Subcutaneous abdominal adipose tissue (tissue), 5 donors: Measurements from ENCODE around the gene LIMA1.
"Not testable (repeated sequence)": the region's sequence is repeated elsewhere in the genome, so short reads cannot be mapped to it uniquely, and the experiment has no call there.

Experiments used
- H3K27ac ChIP-seq: one replicate; pipeline ENCODE4 v1.7.0; 2013; ENCODE audit warnings: low read depth, mild to moderate bottlenecking, inconsistent platforms, low read length, moderate library complexity
- H3K27me3 ChIP-seq, 5 donors: one replicate each; pipeline ENCODE4 v1.7.0; 2013; ENCODE audit warnings: low read length in 5 of 5, inconsistent platforms in 1 of 5; ENCODE audit not compliant: control insufficient read depth in 5 of 5, insufficient read depth in 4 of 5
- H3K36me3 ChIP-seq, 5 donors: one replicate each; pipeline ENCODE4 v1.7.0; 2013; ENCODE audit warnings: low read length in 5 of 5; ENCODE audit not compliant: control insufficient read depth in 5 of 5, insufficient read depth in 5 of 5
- H3K4me1 ChIP-seq, 5 donors: one replicate each; pipeline ENCODE4 v1.7.0; 2013; ENCODE audit warnings: low read length in 5 of 5, mild to moderate bottlenecking in 3 of 5, moderate library complexity in 1 of 5; ENCODE audit not compliant: control insufficient read depth in 5 of 5, insufficient read depth in 5 of 5
- H3K4me3 ChIP-seq, 5 donors: one replicate each; pipeline ENCODE4 v1.7.0; 2013; ENCODE audit warnings: low read length in 5 of 5, low read depth in 1 of 5
- H3K9ac ChIP-seq, 5 donors: one replicate each; pipeline ENCODE4 v1.7.0; 2013; ENCODE audit warnings: low read length in 5 of 5, mild to moderate bottlenecking in 4 of 5, moderate library complexity in 3 of 5
- H3K9me3 ChIP-seq, 5 donors: one replicate each; pipeline ENCODE4 v1.7.0; 2013; ENCODE audit warnings: low read length in 5 of 5; ENCODE audit not compliant: control insufficient read depth in 5 of 5
- donor health status: healthy.
- donor health status: healthy.
- donor health status: healthy.
- donor health status: healthy.
- donor health status: healthy.

LIMA1 gene

DNA sequence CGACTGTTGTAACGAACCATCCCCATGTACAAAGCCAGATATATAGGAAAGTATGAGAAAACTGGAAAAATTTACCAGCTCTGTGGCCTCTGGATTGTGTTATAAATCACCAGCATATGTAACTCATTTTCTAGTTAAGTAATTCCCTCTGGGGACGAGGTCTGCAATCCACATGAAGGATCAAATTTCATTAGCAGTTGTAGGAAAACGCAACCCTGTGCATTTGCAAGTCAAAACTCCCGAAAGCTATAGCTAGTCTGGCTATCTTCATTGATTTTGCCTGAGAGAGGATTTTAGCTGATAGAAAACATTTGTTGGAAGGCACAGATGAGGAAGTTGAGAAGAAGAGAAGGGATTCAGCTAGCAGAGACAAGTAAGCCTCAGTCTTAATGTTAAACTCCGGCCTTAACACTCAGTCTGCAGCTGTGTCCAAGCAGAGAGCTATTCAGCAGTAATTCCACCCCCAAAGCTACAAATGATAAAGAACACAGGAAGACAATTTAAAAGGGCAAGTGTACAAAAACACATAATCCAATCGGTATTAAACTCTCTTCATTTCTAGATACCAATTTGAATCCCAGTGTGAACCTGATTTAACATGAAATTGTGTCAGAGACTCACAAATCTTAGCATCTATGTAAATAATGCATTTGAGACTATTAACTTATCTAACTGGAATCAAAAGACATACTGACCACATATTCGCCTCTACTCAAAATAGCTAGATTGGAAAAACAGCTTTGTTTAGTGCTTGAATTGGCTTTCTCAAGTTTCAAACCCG, 61.9 kb downstream of the LIMA1 start:
- H3K4me1 ChIP-seq, result peaks cover 2 to 35% (median 35%) of the 10 kb centered on the region in 5 donors
- H3K36me3 ChIP-seq, result peaks cover 0 to 7% (median 3%) of the 10 kb centered on the region in 5 donors
- peak overlapping the region; percentile 89 for H3K27ac ChIP-seq
- H3K9me3 ChIP-seq, result no peaks in the 10 kb centered on the region
- H3K27me3 ChIP-seq, result no peaks in the 10 kb centered on the region
- peak overlapping the region; percentile 84 to 97 (median 92) for H3K9ac ChIP-seq
- H3K4me3 ChIP-seq, result peak overlapping the region; percentile 64 to 99 (median 86)

GRCh38 chr12:50220363-50220995, 62.8 kb downstream of the LIMA1 start:
- no peaks in the 10 kb centered on the region for H3K9me3 ChIP-seq
- H3K9ac ChIP-seq, result peak overlapping the region; percentile 84 to 97 (median 92)
- H3K4me3 ChIP-seq, result peak overlapping the region; percentile 64 to 99 (median 86)
- H3K4me1 ChIP-seq, result peaks cover 2 to 39% (median 38%) of the 10 kb centered on the region in 5 donors
- peaks cover 0 to 9% (median 3%) of the 10 kb centered on the region in 5 donors for H3K36me3 ChIP-seq
- peak overlapping the region; percentile 89 for H3K27ac ChIP-seq
- no peaks in the 10 kb centered on the region for H3K27me3 ChIP-seq

DNA sequence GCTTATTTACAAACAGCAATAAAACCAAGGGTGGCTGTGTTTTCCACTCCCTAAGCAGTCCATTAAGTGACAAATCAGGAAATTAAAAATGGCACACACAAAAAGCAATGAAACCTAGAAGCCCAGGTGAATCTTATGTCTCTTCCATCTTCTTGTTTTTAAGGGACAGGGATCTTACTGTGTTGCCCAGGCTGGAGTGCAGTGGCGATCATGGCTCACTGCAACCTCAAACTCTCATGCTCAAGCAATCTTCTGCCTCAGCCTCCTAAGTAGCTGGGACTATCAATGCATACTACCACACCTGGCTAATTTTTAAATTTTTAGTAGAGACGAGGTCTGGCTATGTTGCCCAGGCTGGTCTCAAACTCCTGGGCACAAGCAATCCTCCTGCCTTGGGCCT, 63.8 kb downstream of the LIMA1 start:
- peaks cover 0 to 9% (median 3%) of the 10 kb centered on the region in 5 donors for H3K36me3 ChIP-seq
- H3K4me1 ChIP-seq, result peaks cover 2 to 46% (median 44%) of the 10 kb centered on the region in 5 donors
- no peaks in the 10 kb centered on the region for H3K9me3 ChIP-seq
- peak overlapping the region; percentile 89 for H3K27ac ChIP-seq
- peak overlapping the region; percentile 64 to 99 (median 86) for H3K4me3 ChIP-seq
- H3K27me3 ChIP-seq, result no peaks in the 10 kb centered on the region
- H3K9ac ChIP-seq, result peak overlapping the region in 3 of 5 donors; percentile 84 to 97 (median 96)

GRCh38 chr12:50219001-50219400, 64.3 kb downstream of the LIMA1 start:
- Histone ChIP-seq H3K4me3 (peak overlapping the region in 4 of 5 donors; percentile 73 to 99 (median 92)), H3K9ac (peak overlapping the region in 1 of 5 donors; percentile 60), H3K4me1 (peaks cover 2 to 52% (median 49%) of the 10 kb centered on the region in 5 donors), H3K27ac (peak overlapping the region; percentile 89)
- not testable (repeated sequence) for H3K9me3 ChIP-seq, H3K36me3 ChIP-seq, H3K27me3 ChIP-seq

DNA sequence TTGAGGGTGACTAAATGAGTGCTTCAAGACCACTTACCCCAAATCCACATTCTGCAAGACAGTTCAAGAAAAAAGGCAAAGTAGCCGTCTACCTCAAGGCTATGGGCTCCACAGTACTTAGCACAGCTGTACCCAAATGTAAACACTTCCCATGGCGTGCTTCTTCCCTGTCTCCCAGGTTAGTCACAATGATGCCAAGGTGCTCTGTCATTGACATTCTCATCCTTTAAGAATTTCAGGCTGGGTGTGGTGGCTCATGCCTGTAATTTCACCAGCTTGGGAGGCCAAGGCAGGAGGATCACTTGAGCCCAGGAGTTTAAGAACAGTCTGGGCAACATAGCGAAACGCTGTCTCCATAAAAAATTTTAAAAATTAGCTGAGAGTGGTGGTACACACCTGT, 64.9 kb downstream of the LIMA1 start:
- Histone ChIP-seq H3K9me3 (no peaks in the 10 kb centered on the region), H3K27ac (peak overlapping the region; percentile 89), H3K27me3 (no peaks in the 10 kb centered on the region), H3K9ac (peak overlapping the region in 1 of 5 donors; percentile 60), H3K36me3 (peaks cover 0 to 9% (median 3%) of the 10 kb centered on the region in 5 donors), H3K4me3 (peak overlapping the region; percentile 6 to 99 (median 37)), H3K4me1 (peaks cover 2 to 58% (median 55%) of the 10 kb centered on the region in 5 donors)

DNA sequence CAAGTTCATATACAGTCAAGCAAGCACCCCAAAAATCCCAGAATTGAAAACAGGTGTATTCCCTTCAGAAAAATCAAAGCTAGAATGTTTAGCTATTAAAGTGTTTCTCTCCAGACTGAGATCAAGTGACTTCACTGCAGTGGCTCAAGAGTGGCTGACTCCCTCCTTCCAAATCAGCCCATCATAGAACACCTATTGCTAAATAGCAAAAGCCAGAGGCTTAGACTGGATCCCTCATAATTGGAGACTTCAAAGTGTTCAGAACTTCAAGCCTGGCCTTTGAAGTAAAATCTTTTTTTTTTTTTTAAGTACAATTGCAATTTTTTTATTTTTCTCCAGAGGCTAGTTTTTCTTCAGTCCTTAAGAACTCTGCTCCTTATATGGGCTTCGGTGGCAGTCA, 66.1 kb downstream of the LIMA1 start:
- H3K9me3 ChIP-seq, result no peaks in the 10 kb centered on the region
- H3K27ac ChIP-seq, result peak overlapping the region; percentile 62
- H3K9ac ChIP-seq, result no peak overlapping the region
- peaks cover 0 to 13% (median 3%) of the 10 kb centered on the region in 5 donors for H3K36me3 ChIP-seq
- no peaks in the 10 kb centered on the region for H3K27me3 ChIP-seq
- peaks cover 2 to 57% (median 49%) of the 10 kb centered on the region in 5 donors for H3K4me1 ChIP-seq
- H3K4me3 ChIP-seq, result peak overlapping the region in 3 of 5 donors; percentile 19 to 41 (median 40)

- no peak overlapping the region for H3K9ac ChIP-seq
- H3K27ac ChIP-seq, result peak overlapping the region; percentile 75
- no peaks in the 10 kb centered on the region for H3K9me3 ChIP-seq
- peaks cover 0 to 20% (median 3%) of the 10 kb centered on the region in 5 donors for H3K36me3 ChIP-seq
- H3K4me3 ChIP-seq, result no peak overlapping the region
- peaks cover 2 to 70% (median 54%) of the 10 kb centered on the region in 5 donors for H3K4me1 ChIP-seq
- no peaks in the 10 kb centered on the region for H3K27me3 ChIP-seq
Measured at GRCh38 chr12:50215033-50215432, 68.3 kb downstream of the LIMA1 start.

DNA sequence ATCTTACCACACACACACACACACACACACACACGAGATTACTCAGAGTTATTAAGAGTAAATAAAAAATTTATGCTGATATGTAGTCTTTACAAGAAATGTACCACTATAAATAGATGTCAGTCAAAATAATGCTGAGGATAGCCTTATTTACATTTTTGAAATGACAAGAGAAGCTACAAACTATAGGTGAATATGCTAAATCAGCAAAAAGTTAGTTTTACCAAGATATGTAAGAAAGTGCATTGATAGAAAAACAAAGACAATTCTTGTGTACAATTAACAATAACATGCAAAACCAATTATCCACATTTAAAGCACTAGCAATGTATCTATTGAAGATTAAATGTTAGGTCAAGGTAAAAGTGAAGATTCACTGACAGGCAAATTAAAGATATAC, 69.3 kb downstream of the LIMA1 start:
- H3K9ac ChIP-seq, result peak overlapping the region in 3 of 5 donors; percentile 25 to 45 (median 40)
- H3K9me3 ChIP-seq, result no peaks in the 10 kb centered on the region
- no peaks in the 10 kb centered on the region for H3K27me3 ChIP-seq
- peaks cover 2 to 65% (median 50%) of the 10 kb centered on the region in 5 donors for H3K4me1 ChIP-seq
- peak overlapping the region; percentile 75 for H3K27ac ChIP-seq
- peaks cover 0 to 20% (median 4%) of the 10 kb centered on the region in 5 donors for H3K36me3 ChIP-seq
- H3K4me3 ChIP-seq, result no peak overlapping the region

DNA sequence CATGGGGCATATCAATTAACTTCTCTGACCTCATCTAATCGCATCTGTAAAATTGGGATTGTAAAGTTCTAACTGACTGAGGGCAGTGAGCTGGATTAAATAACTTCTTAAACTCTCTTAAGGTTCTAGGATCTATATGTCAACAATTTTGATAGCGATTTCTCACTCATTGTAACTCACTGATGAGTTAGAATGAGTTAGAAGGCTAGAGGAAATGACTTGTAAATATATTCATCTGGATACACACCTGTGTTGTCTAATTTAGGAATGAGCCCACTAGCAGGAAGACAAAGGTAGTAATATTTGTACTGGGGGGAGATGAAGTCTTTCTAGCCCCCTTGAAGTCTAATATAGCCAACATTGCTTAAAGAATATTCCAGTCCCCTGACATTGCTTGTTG, 69.9 kb downstream of the LIMA1 start:
- no peaks in the 10 kb centered on the region for H3K9me3 ChIP-seq
- H3K9ac ChIP-seq, result peak overlapping the region in 1 of 5 donors; percentile 40
- H3K36me3 ChIP-seq, result peaks cover 0 to 19% (median 4%) of the 10 kb centered on the region in 5 donors
- no peaks in the 10 kb centered on the region for H3K27me3 ChIP-seq
- H3K27ac ChIP-seq, result peak overlapping the region; percentile 75
- H3K4me1 ChIP-seq, result peaks cover 1 to 63% (median 48%) of the 10 kb centered on the region in 5 donors
- no peak overlapping the region for H3K4me3 ChIP-seq

- H3K4me3 ChIP-seq, result no peak overlapping the region
- H3K9ac ChIP-seq, result peak overlapping the region; percentile 46 to 62 (median 58)
- H3K9me3 ChIP-seq, result no peaks in the 10 kb centered on the region
- peaks cover 0 to 16% (median 0%) of the 10 kb centered on the region in 5 donors for H3K36me3 ChIP-seq
- H3K27me3 ChIP-seq, result no peaks in the 10 kb centered on the region
- H3K27ac ChIP-seq, result peak overlapping the region; percentile 75
- H3K4me1 ChIP-seq, result peaks cover 0 to 51% (median 40%) of the 10 kb centered on the region in 5 donors
Measured at GRCh38 chr12:50212071-50212467, 71.3 kb downstream of the LIMA1 start.
